ENCODE measurements around the gene ZNF574. TPM values are rescaled to one million over a fixed set of nuclear protein-coding genes. Genes with fewer than 3 reads are reported as not detected.

ZNF574 gene
- total and polyA plus RNA-seq, 2 experiments from 2014 or later = 19.4 to 61.2 TPM

- Histone ChIP-seq H3K4me3 (no peak overlapping the region), H3F3A (replicated peaks; ENCODE audit: low read depth) (peaks cover 11% of the 10 kb centered on the region; the same call in 1 of the 2 replicates), H3K36me3 (ENCODE audit: insufficient read depth) (peaks cover 23% of the 10 kb centered on the region; the same call in 1 of the 2 replicates), H3K9me2 (ENCODE audit: insufficient read depth) (no peaks in the 10 kb centered on the region), H3K27me3 (ENCODE audit: insufficient read depth) (no peaks in the 10 kb centered on the region), H3K4me2 (no peak overlapping the region), H3K4me1 (ENCODE audit: insufficient read depth) (peaks cover 14% of the 10 kb centered on the region), H3K27ac (ENCODE audit: low read depth) (no peak overlapping the region), H3K79me2 (replicated peaks; ENCODE audit: insufficient read depth) (peaks cover 36% of the 10 kb centered on the region), H4K20me1 (replicated peaks; ENCODE audit: insufficient read depth) (peaks cover 22% of the 10 kb centered on the region), H2AFZ (no peak overlapping the region)
- no peak for ATAC-seq
- Mint-ChIP-seq H3K9me3 (peaks cover 4% of the 10 kb centered on the region; the same call in 2 of the 3 replicates), H3K36me3 (ENCODE audit: low read depth) (peaks cover 50% of the 10 kb centered on the region), H3K27ac (no peak overlapping the region), H3K27me3 (ENCODE audit: insufficient read depth, low read depth, poor library complexity) (peaks cover 20% of the 10 kb centered on the region), H3K4me3 (peak overlapping the region; percentile 98; the same call in 1 of the 3 replicates), H3K4me1 (peaks cover 28% of the 10 kb centered on the region)
- DNase-seq (ENCODE audit: low spot score) = no peak
- TF ChIP-seq JUNB (IDR thresholded peaks at IDR 0.05; ENCODE audit: unreplicated experiment) (no peak), CREB1 (CRISPR knock-in tag; IDR thresholded peaks at IDR 0.05; ENCODE audit: low read depth) (no peak), ETS1 (IDR thresholded peaks at IDR 0.05) (no peak), CTCF (conservative IDR thresholded peaks at IDR 0.05; ENCODE audit: low read depth in 2 of 2) (no peak), NANOG (IDR thresholded peaks at IDR 0.05; ENCODE audit: borderline replicate concordance) (no peak), EZH2phosphoT487 (IDR thresholded peaks at IDR 0.05; ENCODE audit: unreplicated experiment) (no peak), ZNF331 (CRISPR knock-in tag; IDR thresholded peaks at IDR 0.05; ENCODE audit: low read depth) (no peak), EZH2 (IDR thresholded peaks at IDR 0.05; ENCODE audit: low read depth, unreplicated experiment) (no peak)
Observed at GRCh38 chr19:42078538-42079275, 2.7 kb downstream of the ZNF574 start.

- Histone ChIP-seq H3F3A (replicated peaks; ENCODE audit: low read depth) (peaks cover 13% of the 10 kb centered on the region; the same call in 1 of the 2 replicates), H2AFZ (no peak overlapping the region), H3K27me3 (ENCODE audit: insufficient read depth) (no peaks in the 10 kb centered on the region), H3K4me2 (no peak overlapping the region), H3K4me3 (no peak overlapping the region), H3K36me3 (ENCODE audit: insufficient read depth) (peaks cover 23% of the 10 kb centered on the region; the same call in 1 of the 2 replicates), H4K20me1 (replicated peaks; ENCODE audit: insufficient read depth) (peaks cover 22% of the 10 kb centered on the region), H3K79me2 (replicated peaks; ENCODE audit: insufficient read depth) (peaks cover 36% of the 10 kb centered on the region), H3K4me1 (ENCODE audit: insufficient read depth) (peaks cover 14% of the 10 kb centered on the region), H3K27ac (ENCODE audit: low read depth) (no peak overlapping the region), H3K9me2 (ENCODE audit: insufficient read depth) (no peaks in the 10 kb centered on the region)
- Mint-ChIP-seq H3K9me3 (peaks cover 4% of the 10 kb centered on the region; the same call in 2 of the 3 replicates), H3K4me3 (no peak overlapping the region), H3K27ac (no peak overlapping the region), H3K4me1 (peaks cover 28% of the 10 kb centered on the region), H3K27me3 (ENCODE audit: insufficient read depth, low read depth, poor library complexity) (peaks cover 22% of the 10 kb centered on the region), H3K36me3 (ENCODE audit: low read depth) (peaks cover 54% of the 10 kb centered on the region)
- DNase-seq (ENCODE audit: low spot score) = no peak
- no peak for ATAC-seq
- no peak for TF ChIP-seq ZNF114 (CRISPR knock-in tag; IDR thresholded peaks at IDR 0.05)
- TF ChIP-seq CTCF (conservative IDR thresholded peaks at IDR 0.05; ENCODE audit: low read depth in 2 of 2) = no peak
- TF ChIP-seq NANOG (IDR thresholded peaks at IDR 0.05; ENCODE audit: borderline replicate concordance) = no peak
- TF ChIP-seq ZNF331 (CRISPR knock-in tag; IDR thresholded peaks at IDR 0.05; ENCODE audit: low read depth) = no peak
- TF ChIP-seq EZH2phosphoT487 (IDR thresholded peaks at IDR 0.05; ENCODE audit: unreplicated experiment) = no peak
Observed at GRCh38 chr19:42079276-42079669, 3.3 kb downstream of the ZNF574 start.
